ENCODE measurements around the gene RNF144B. TPM values are rescaled to one million over a fixed set of nuclear protein-coding genes. Genes with fewer than 3 reads are reported as not detected.

Gene RNF144B
- total RNA-seq, 1 donor from 2014 or later: 141 TPM

DNA sequence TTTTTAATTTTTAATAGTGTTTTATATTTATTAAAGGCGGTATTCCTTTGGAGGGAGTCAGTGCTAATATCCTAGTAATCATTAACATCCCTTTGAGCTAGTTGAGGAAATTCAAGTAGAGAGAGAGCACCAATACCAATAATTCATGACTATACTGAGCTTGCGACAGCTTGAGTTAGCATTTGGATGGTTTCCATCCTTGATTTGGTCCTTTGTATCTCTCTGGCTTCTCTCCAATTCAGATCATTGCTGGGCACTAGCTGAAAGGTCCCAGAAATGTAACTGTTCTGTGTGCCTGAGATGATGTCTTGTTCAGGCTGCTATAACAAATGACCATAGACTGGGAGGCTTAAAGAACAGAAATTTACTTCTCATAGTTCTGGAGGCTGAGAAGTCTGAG is 77.0 kb downstream of the RNF144B start:
- H3K4me3 ChIP-seq (ENCODE audit: low read depth, low read length): no peak overlapping the region
- FAIRE-seq (no peak), DNase-seq (ENCODE audit: low read depth) (no peak)
- TF ChIP-seq, protein P1, sequence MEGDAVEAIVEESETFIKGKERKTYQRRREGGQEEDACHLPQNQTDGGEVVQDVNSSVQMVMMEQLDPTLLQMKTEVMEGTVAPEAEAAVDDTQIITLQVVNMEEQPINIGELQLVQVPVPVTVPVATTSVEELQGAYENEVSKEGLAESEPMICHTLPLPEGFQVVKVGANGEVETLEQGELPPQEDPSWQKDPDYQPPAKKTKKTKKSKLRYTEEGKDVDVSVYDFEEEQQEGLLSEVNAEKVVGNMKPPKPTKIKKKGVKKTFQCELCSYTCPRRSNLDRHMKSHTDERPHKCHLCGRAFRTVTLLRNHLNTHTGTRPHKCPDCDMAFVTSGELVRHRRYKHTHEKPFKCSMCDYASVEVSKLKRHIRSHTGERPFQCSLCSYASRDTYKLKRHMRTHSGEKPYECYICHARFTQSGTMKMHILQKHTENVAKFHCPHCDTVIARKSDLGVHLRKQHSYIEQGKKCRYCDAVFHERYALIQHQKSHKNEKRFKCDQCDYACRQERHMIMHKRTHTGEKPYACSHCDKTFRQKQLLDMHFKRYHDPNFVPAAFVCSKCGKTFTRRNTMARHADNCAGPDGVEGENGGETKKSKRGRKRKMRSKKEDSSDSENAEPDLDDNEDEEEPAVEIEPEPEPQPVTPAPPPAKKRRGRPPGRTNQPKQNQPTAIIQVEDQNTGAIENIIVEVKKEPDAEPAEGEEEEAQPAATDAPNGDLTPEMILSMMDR (IDR thresholded peaks at IDR 0.05; ENCODE audit: insufficient read depth, low read length, severe bottlenecking): no peak
- peaks cover 24% of the 10 kb centered on the region for H3K36me3 ChIP-seq (ENCODE audit: control insufficient read depth, insufficient read depth, low read length)
- no peaks in the 10 kb centered on the region for H3K27me3 ChIP-seq (ENCODE audit: control insufficient read depth, insufficient read depth, low read length)

DNA sequence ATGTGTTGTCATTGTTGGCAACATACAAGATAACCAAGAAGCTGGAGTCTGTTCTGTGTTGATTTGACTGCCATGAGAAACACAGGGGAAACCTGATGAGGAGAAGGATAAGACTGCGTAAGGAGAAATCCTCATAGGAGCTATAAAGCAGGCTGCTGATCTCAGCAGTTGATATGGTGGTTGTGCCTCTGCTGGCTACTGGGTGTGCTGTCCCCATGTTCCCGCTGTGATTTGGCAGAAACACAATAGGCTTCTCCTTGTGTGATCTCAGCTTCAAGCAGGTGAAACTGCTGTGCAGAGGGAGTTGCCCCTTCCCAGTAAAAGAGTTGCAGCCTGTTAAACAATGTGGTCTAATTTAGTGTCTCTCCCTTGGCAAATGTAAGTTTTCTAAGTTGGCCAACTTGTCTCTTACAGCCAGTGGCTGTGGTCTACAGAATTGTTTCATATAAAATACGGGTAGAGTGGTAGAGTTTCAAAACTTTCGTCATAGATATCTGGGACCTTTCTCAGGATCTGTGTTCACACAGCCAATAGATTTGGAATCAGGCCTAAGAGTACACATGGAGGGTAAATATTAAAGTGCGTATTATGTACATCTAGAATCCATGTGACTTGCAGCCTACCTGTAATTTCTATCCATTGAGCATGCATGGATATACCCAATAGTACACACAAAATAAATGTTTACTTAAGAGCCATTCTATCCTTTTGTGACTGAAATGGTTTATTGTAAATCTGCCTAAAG is 78.4 kb downstream of the RNF144B start:
- no peak for FAIRE-seq
- H3K27me3 ChIP-seq (ENCODE audit: control insufficient read depth, insufficient read depth, low read length): no peaks in the 10 kb centered on the region
- H3K4me3 ChIP-seq (ENCODE audit: low read depth, low read length): no peak overlapping the region
- TF ChIP-seq, protein P1 (IDR thresholded peaks at IDR 0.05; ENCODE audit: insufficient read depth, low read length, severe bottlenecking): no peak
- peaks cover 20% of the 10 kb centered on the region for H3K36me3 ChIP-seq (ENCODE audit: control insufficient read depth, insufficient read depth, low read length)
- no peak for DNase-seq (ENCODE audit: low read depth)

DNA sequence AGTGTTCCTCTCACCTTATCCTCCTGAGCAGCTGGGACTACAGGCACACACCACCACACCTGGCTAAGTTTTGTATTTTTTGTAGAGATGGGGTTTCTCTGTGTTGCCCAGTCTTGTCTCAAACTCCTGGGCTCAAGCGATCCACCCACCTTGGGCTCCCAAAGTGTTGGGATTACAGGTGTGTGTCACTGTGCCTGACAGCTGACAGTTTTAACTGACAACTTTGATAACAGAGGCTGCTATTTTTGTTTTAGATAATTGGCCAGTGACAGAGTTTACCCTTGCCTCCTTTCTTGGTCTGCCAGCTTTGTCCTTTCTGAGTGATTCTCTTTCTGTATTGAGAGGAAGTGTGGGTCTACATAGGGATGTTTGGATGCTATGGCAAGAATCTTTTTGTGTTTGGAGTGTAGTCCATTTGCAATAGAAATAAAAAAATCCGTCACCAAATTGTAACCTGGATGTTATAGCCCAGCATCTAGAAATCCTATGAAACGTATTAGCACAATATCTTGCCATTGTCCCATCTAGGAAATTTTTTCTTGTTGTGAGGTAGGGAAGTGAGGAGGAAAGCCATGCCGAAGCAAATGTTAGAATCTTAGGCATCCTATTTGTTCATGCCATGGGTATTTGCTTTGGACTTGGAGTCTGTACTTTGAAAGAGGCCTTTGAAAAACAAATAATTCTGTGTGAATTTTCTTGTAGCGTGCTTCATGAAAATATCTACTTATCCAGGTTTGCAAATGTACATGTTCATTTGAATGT is 80.8 kb downstream of the RNF144B start:
- Histone ChIP-seq H3K27me3 (ENCODE audit: control insufficient read depth, insufficient read depth, low read length) (no peaks in the 10 kb centered on the region), H3K4me3 (ENCODE audit: low read depth, low read length) (no peak overlapping the region), H3K36me3 (ENCODE audit: control insufficient read depth, insufficient read depth, low read length) (peaks cover 12% of the 10 kb centered on the region)
- DNase-seq (ENCODE audit: low read depth) (no peak), FAIRE-seq (no peak)
- TF ChIP-seq, protein P1 (IDR thresholded peaks at IDR 0.05; ENCODE audit: insufficient read depth, low read length, severe bottlenecking): no peak

DNA sequence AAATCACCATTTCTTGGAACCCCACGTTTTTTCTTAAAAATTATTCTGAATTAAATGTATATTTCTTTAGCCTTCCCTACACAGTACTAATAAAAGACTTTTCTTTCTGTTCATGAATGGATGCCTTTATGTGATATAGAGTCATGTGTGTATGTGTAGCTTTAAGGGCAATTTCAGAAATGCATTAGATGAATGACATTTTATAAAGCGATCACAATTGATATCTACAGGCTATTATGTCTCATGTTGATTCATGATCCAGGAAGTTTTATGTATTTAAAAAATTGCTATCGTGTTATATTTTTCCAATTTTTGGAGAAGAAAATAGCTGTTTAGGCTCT is 81.3 kb downstream of the RNF144B start:
- no peak for FAIRE-seq

DNA sequence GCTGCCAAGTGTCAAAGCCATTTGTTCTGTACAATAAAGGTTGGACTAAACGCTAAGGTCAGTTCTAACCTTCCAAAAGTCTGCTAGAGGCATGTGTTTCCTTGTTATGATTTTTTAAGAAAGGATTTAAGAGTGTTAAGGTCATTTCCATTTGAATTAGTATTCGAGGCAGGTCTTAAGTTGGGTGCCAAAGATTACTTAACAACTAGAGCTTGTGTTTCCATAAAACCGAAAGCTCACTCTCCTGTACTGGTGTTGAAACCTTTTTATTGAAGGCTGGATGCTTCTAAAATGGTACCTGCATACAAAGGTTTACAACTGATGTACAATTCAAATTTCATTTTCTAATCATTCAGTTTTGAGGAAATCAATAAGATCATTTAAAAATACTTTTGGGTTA is 82.4 kb downstream of the RNF144B start:
- H3K4me3 ChIP-seq (ENCODE audit: low read depth, low read length): no peak overlapping the region
- TF ChIP-seq, protein P1 (IDR thresholded peaks at IDR 0.05; ENCODE audit: insufficient read depth, low read length, severe bottlenecking): no peak
- FAIRE-seq (no peak), DNase-seq (ENCODE audit: low read depth) (no peak)
- peaks cover 9% of the 10 kb centered on the region for H3K36me3 ChIP-seq (ENCODE audit: control insufficient read depth, insufficient read depth, low read length)
- no peaks in the 10 kb centered on the region for H3K27me3 ChIP-seq (ENCODE audit: control insufficient read depth, insufficient read depth, low read length)

More for the DNA sequence above, 81.3 kb downstream of the RNF144B start:
- peaks cover 9% of the 10 kb centered on the region for H3K36me3 ChIP-seq (ENCODE audit: control insufficient read depth, insufficient read depth, low read length)
- TF ChIP-seq, protein P1 (IDR thresholded peaks at IDR 0.05; ENCODE audit: insufficient read depth, low read length, severe bottlenecking): no peak
- no peak overlapping the region for H3K4me3 ChIP-seq (ENCODE audit: low read depth, low read length)
- H3K27me3 ChIP-seq (ENCODE audit: control insufficient read depth, insufficient read depth, low read length): no peaks in the 10 kb centered on the region
- DNase-seq (ENCODE audit: low read depth): no peak

Measured in bronchial epithelial cell (primary cell).